ENCODE measurements around the gene NFKB2. TPM values are rescaled to one million over a fixed set of nuclear protein-coding genes. Genes with fewer than 3 reads are reported as not detected.
A peak's percentile ranks its signal among the peaks of the same experiment; 100 is the strongest.

The NFKB2 gene
- 11.0 TPM for total RNA-seq

DNA sequence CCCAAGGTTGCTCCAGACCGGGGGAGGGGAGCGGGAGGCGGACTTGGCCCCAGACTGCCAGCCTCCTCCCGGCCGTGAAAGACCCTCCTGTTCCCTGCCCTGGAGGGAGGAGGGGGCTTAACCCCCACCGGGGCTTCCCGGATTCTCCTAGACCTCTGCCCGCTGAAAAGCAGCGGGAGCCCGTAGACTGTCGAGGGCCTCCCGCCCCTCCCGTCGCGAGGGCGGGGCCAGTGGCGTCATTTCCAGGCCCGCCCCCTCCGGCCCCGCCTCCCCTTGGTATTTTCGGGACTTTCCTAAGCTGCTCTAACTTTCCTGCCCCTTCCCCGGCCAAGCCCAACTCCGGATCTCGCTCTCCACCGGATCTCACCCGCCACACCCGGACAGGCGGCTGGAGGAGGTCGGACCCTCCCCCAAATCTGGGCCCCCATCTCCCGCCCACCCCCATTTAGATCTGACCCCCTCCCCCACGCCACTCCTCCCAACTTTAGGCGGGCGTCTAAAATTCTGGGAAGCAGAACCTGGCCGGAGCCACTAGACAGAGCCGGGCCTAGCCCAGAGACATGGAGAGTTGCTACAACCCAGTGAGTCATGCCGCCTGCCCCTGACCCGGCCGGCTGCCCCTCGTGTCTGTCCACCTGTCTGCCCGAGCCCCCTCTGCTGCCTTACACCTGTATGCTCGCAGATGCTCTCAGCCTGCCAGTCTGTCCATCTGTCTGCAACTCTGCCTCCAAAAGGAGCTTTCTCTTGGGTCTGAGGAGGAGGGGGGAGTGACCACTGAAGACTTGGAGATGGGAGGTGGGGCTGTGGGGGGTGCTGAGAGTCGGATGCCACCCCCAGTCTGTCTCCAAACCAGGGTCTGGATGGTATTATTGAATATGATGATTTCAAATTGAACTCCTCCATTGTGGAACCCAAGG lies at the start of gene NFKB2:
Gene NFKB2 (plus strand): TSS at position 306 of the 917 bp plus-strand sequence. CDS start 255 bp downstream, at position 561.
- peak within 1 kb of the TSS; percentile 97 for H3K27ac ChIP-seq (ENCODE audit: low read depth, low read length)
- peak within 1 kb of the TSS; percentile 93 to 98 (median 94) for H3K4me3 ChIP-seq (ENCODE audit: low read length in 3 of 3)
- peaks cover 13 to 21% (median 13%) of the 10 kb centered on the region in 3 donors for H3K36me3 ChIP-seq (ENCODE audit: control insufficient read depth in 3 of 3, insufficient read depth in 3 of 3, low read length in 3 of 3)
- H3K9me3 ChIP-seq (ENCODE audit: control insufficient read depth in 3 of 3, low read length in 3 of 3), result no peaks in the 10 kb centered on the region
- peaks cover 26 to 44% (median 33%) of the 10 kb centered on the region in 3 donors for H3K4me1 ChIP-seq (ENCODE audit: control insufficient read depth in 3 of 3, insufficient read depth in 3 of 3, low read length in 3 of 3)
- H3K9ac ChIP-seq (ENCODE audit: low read depth in 1 of 3, low read length in 3 of 3), result peak within 1 kb of the TSS; percentile 82 to 94 (median 83)
- H3K27me3 ChIP-seq (ENCODE audit: control insufficient read depth in 3 of 3, insufficient read depth in 3 of 3, low read length in 3 of 3), result no peaks in the 10 kb centered on the region

DNA sequence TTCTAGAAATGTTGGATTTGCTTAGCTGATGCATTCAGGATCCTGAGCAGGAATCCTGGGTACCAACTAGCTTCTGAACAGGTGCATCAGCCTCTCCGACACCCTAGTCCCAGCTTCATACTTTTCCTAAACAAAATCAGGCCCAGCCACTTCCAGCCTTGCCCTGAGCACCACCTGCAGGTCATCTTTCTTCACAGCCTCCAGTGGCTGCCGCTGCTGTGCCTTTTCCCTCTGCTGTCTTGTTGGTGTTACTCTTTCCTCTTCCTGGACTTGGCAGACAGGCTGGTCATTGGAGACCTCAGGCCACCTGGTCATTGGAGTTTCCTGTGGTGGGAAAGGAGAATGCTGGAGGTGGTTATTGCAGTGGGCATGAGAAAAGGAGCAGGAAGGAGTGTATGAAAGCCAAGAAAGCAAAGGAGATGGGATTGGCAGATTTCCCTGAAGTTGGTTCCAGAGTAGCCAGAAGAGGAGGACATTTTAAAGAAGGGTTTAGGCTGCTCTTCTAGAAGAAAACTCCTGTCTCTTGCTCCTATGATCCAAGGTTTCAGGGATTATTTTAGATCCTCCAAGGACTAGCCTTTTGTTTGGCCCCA lies 48.2 kb upstream of the NFKB2 start:
- Histone ChIP-seq H3K27me3 (ENCODE audit: control insufficient read depth in 3 of 3, insufficient read depth in 3 of 3, low read length in 3 of 3) (no peaks in the 10 kb centered on the region), H3K4me1 (ENCODE audit: control insufficient read depth in 3 of 3, insufficient read depth in 3 of 3, low read length in 3 of 3) (peaks cover 5 to 9% (median 6%) of the 10 kb centered on the region in 3 donors), H3K9me3 (ENCODE audit: control insufficient read depth in 3 of 3, low read length in 3 of 3) (no peaks in the 10 kb centered on the region), H3K4me3 (ENCODE audit: low read length in 3 of 3) (no peak overlapping the region), H3K9ac (ENCODE audit: low read depth in 1 of 3, low read length in 3 of 3) (no peak overlapping the region), H3K36me3 (ENCODE audit: control insufficient read depth in 3 of 3, insufficient read depth in 3 of 3, low read length in 3 of 3) (peaks cover 13 to 23% (median 22%) of the 10 kb centered on the region in 3 donors), H3K27ac (ENCODE audit: low read depth, low read length) (peak overlapping the region; percentile 20)

DNA sequence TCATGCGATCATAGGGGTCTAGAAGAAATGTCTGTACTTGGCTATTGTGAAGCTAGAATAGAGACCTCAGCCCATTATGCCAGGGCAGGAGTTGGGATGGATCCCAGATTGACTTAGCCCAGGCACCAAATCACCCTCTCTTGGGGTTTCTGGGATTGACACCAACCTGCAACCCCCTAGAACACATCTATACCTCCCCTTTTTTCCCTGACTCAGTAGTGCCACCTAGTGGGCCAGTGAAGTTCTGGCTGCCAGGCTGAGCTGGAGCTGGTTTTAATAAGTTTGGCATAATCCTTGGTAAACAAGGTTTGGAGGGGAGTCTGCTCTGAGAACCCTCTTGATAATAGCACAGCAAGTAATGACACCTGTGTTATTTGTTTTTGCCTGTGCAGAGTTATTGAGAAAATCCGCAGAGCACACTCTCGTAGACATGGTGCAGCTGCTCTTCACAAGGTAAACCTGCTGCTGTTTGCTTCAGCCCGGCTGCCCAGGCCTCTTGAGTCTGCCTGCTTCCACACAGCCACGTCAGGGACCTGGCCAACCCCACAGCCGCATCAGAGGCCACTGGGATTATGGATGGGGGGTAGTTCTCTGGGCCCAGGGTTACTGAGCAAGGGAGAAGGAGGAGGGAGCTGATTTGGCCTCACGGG lies 43.3 kb upstream of the NFKB2 start:
- H3K27me3 ChIP-seq (ENCODE audit: control insufficient read depth in 3 of 3, insufficient read depth in 3 of 3, low read length in 3 of 3), result no peaks in the 10 kb centered on the region
- peaks cover 4 to 6% (median 5%) of the 10 kb centered on the region in 3 donors for H3K4me1 ChIP-seq (ENCODE audit: control insufficient read depth in 3 of 3, insufficient read depth in 3 of 3, low read length in 3 of 3)
- H3K9ac ChIP-seq (ENCODE audit: low read depth in 1 of 3, low read length in 3 of 3), result no peak overlapping the region
- H3K4me3 ChIP-seq (ENCODE audit: low read length in 3 of 3), result no peak overlapping the region
- no peaks in the 10 kb centered on the region for H3K9me3 ChIP-seq (ENCODE audit: control insufficient read depth in 3 of 3, low read length in 3 of 3)
- H3K27ac ChIP-seq (ENCODE audit: low read depth, low read length), result no peak overlapping the region
- peaks cover 44 to 53% (median 49%) of the 10 kb centered on the region in 3 donors for H3K36me3 ChIP-seq (ENCODE audit: control insufficient read depth in 3 of 3, insufficient read depth in 3 of 3, low read length in 3 of 3)

DNA sequence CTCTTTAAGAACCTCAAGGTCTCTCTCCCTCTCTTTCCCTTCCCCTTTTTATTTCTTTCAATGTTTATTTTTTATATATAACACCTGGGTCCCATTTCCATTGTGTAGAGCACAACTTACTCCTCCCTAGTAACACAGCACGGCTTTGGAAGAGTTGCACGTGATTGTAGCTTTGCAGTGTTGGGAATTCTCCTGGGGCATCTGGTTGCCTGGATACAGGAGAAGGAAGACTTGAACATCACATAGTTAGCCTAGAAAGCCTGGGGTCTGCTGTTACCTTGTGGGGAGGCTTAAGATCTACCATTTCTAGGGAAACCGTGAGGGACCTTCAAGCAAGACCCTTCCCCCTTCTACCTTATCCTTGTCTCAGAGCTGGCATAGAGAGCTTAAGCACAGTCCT lies 41.1 kb upstream of the NFKB2 start:
- H3K9ac ChIP-seq (ENCODE audit: low read depth in 1 of 3, low read length in 3 of 3), result no peak overlapping the region
- no peaks in the 10 kb centered on the region for H3K9me3 ChIP-seq (ENCODE audit: control insufficient read depth in 3 of 3, low read length in 3 of 3)
- H3K27ac ChIP-seq (ENCODE audit: low read depth, low read length), result no peak overlapping the region
- H3K4me3 ChIP-seq (ENCODE audit: low read length in 3 of 3), result no peak overlapping the region
- H3K4me1 ChIP-seq (ENCODE audit: control insufficient read depth in 3 of 3, insufficient read depth in 3 of 3, low read length in 3 of 3), result no peaks in the 10 kb centered on the region
- H3K27me3 ChIP-seq (ENCODE audit: control insufficient read depth in 3 of 3, insufficient read depth in 3 of 3, low read length in 3 of 3), result no peaks in the 10 kb centered on the region
- H3K36me3 ChIP-seq (ENCODE audit: control insufficient read depth in 3 of 3, insufficient read depth in 3 of 3, low read length in 3 of 3), result peaks cover 63 to 76% (median 70%) of the 10 kb centered on the region in 3 donors

DNA sequence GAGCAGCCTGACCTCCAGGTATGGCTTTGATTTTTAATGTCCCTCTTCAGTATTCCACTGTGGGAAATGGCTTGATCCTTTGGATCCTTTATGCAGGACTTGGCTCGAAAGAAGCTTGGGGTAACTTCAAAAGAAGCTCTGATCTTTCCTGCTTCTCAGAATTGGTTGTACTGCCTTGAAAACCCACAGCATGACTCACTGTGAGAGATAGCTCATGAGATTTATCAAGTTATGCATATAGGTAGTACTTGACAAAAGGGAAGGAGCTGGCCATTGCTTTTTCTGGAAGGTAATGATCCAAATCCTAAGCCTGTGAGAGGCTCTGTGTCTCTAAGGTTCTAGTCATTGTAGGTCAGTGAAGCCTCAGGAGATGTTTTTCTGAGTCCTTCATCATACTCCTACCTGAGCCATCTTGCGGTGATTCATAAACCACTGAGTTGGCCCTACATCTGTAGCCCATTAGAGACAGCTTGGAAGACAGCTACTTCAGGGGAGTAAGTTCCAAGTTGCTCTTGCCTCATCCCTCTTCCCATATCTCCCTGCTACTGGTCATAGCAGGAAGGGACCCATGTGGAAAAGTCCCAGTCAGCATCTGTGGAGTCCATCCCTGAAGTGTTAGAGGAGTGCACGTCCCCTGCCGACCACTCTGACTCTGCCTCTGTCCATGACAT lies 36.7 kb upstream of the NFKB2 start:
- Histone ChIP-seq H3K9me3 (ENCODE audit: control insufficient read depth in 3 of 3, low read length in 3 of 3) (no peaks in the 10 kb centered on the region), H3K27ac (ENCODE audit: low read depth, low read length) (no peak overlapping the region), H3K4me1 (ENCODE audit: control insufficient read depth in 3 of 3, insufficient read depth in 3 of 3, low read length in 3 of 3) (no peaks in the 10 kb centered on the region), H3K9ac (ENCODE audit: low read depth in 1 of 3, low read length in 3 of 3) (no peak overlapping the region), H3K27me3 (ENCODE audit: control insufficient read depth in 3 of 3, insufficient read depth in 3 of 3, low read length in 3 of 3) (no peaks in the 10 kb centered on the region), H3K36me3 (ENCODE audit: control insufficient read depth in 3 of 3, insufficient read depth in 3 of 3, low read length in 3 of 3) (peaks cover 75 to 83% (median 76%) of the 10 kb centered on the region in 3 donors), H3K4me3 (ENCODE audit: low read length in 3 of 3) (no peak overlapping the region)

DNA sequence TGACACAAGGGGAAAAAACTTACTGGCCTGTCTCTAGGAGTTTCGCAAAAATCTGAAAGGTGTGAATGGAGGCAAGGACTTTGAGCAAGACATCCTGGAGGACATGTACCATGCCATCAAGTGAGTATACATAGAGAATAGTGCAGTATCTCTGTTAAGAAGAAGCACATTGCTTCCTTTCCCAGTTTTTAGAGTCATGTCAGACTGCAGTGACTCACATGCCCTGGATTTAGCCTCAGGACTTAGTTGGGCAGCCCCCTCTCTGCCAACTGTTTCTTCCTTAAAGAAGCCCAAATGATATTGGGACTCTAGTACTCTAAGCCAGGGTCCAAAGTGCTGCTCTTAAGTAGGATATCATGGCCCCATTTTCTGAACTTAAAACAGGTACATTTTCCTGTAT lies 28.1 kb upstream of the NFKB2 start:
- H3K4me3 ChIP-seq (ENCODE audit: low read length in 3 of 3), result no peak overlapping the region
- peaks cover 86 to 89% (median 87%) of the 10 kb centered on the region in 3 donors for H3K36me3 ChIP-seq (ENCODE audit: control insufficient read depth in 3 of 3, insufficient read depth in 3 of 3, low read length in 3 of 3)
- no peaks in the 10 kb centered on the region for H3K4me1 ChIP-seq (ENCODE audit: control insufficient read depth in 3 of 3, insufficient read depth in 3 of 3, low read length in 3 of 3)
- no peaks in the 10 kb centered on the region for H3K27me3 ChIP-seq (ENCODE audit: control insufficient read depth in 3 of 3, insufficient read depth in 3 of 3, low read length in 3 of 3)
- peaks cover 0 to 5% (median 0%) of the 10 kb centered on the region in 3 donors for H3K9me3 ChIP-seq (ENCODE audit: control insufficient read depth in 3 of 3, low read length in 3 of 3)
- no peak overlapping the region for H3K27ac ChIP-seq (ENCODE audit: low read depth, low read length)
- H3K9ac ChIP-seq (ENCODE audit: low read depth in 1 of 3, low read length in 3 of 3), result no peak overlapping the region

DNA sequence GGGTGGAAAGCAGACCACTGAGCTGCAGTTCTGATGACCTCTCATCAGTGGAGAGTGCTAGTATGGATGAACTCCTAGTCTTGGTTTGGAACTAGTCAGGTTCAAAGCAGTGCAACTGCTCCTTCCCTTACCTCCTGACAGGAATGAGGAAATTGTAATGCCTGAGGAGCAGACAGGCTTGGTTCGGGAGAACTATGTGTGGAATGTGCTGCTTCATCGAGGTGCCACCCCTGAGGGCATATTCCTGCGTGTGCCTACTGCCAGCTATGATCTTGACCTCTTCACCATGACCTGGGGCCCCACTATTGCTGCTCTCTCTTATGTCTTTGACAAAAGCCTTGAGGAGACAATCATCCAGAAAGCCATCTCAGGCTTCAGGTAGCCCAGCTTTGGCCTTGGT lies 27.4 kb upstream of the NFKB2 start:
- Histone ChIP-seq H3K27ac (ENCODE audit: low read depth, low read length) (no peak overlapping the region), H3K36me3 (ENCODE audit: control insufficient read depth in 3 of 3, insufficient read depth in 3 of 3, low read length in 3 of 3) (peaks cover 82 to 88% (median 85%) of the 10 kb centered on the region in 3 donors), H3K27me3 (ENCODE audit: control insufficient read depth in 3 of 3, insufficient read depth in 3 of 3, low read length in 3 of 3) (no peaks in the 10 kb centered on the region), H3K4me1 (ENCODE audit: control insufficient read depth in 3 of 3, insufficient read depth in 3 of 3, low read length in 3 of 3) (no peaks in the 10 kb centered on the region), H3K4me3 (ENCODE audit: low read length in 3 of 3) (no peak overlapping the region), H3K9ac (ENCODE audit: low read depth in 1 of 3, low read length in 3 of 3) (no peak overlapping the region), H3K9me3 (ENCODE audit: control insufficient read depth in 3 of 3, low read length in 3 of 3) (peaks cover 0 to 5% (median 0%) of the 10 kb centered on the region in 3 donors)

DNA sequence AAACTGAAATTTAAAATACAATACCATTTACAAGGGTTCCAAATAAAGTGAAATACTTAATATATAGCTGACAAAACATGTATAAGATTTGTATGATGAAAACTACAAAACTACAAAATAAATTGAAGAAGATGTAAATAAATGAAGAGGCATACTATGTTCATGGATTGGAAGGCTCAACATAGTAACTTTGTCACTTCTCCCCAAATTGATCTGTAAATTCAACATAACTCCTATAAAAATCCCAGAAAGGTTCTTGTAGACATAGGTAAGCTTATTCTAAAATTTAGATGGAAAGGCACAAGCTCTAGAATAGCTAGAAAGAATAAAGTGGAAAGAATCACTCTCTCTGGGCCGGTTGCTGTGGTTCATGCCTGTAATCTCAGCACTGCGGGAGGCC lies 24.2 kb upstream of the NFKB2 start:
- H3K9me3 ChIP-seq (ENCODE audit: control insufficient read depth in 3 of 3, low read length in 3 of 3), result peaks cover 0 to 5% (median 0%) of the 10 kb centered on the region in 3 donors
- peaks cover 77 to 87% (median 79%) of the 10 kb centered on the region in 3 donors for H3K36me3 ChIP-seq (ENCODE audit: control insufficient read depth in 3 of 3, insufficient read depth in 3 of 3, low read length in 3 of 3)
- no peaks in the 10 kb centered on the region for H3K4me1 ChIP-seq (ENCODE audit: control insufficient read depth in 3 of 3, insufficient read depth in 3 of 3, low read length in 3 of 3)
- no peak overlapping the region for H3K9ac ChIP-seq (ENCODE audit: low read depth in 1 of 3, low read length in 3 of 3)
- H3K4me3 ChIP-seq (ENCODE audit: low read length in 3 of 3), result no peak overlapping the region
- H3K27me3 ChIP-seq (ENCODE audit: control insufficient read depth in 3 of 3, insufficient read depth in 3 of 3, low read length in 3 of 3), result no peaks in the 10 kb centered on the region
- no peak overlapping the region for H3K27ac ChIP-seq (ENCODE audit: low read depth, low read length)

DNA sequence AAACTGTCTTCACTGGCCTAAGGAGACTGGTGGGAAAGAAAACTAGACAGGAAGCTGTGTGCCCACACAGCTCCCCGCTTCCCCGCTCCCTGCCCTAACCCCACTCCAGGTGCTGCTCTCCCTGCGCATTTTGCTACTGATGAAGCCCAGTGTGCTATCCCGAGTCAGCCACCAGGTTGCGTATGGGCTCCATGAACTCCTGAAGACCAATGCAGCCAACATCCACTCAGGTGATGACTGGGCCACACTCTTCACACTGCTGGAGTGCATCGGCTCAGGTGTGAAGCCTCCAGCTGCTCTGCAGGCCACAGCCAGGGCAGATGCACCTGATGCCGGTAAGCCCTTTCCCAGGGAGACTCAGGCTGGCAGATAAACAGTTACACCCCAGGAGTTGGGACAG lies 20.3 kb upstream of the NFKB2 start:
- H3K27me3 ChIP-seq (ENCODE audit: control insufficient read depth in 3 of 3, insufficient read depth in 3 of 3, low read length in 3 of 3), result no peaks in the 10 kb centered on the region
- no peak overlapping the region for H3K9ac ChIP-seq (ENCODE audit: low read depth in 1 of 3, low read length in 3 of 3)

More for the DNA sequence above, 20.3 kb upstream of the NFKB2 start:
- Histone ChIP-seq H3K27ac (ENCODE audit: low read depth, low read length) (no peak overlapping the region), H3K36me3 (ENCODE audit: control insufficient read depth in 3 of 3, insufficient read depth in 3 of 3, low read length in 3 of 3) (peaks cover 67 to 77% (median 71%) of the 10 kb centered on the region in 3 donors), H3K4me3 (ENCODE audit: low read length in 3 of 3) (no peak overlapping the region), H3K9me3 (ENCODE audit: control insufficient read depth in 3 of 3, low read length in 3 of 3) (peaks cover 0 to 5% (median 0%) of the 10 kb centered on the region in 3 donors), H3K4me1 (ENCODE audit: control insufficient read depth in 3 of 3, insufficient read depth in 3 of 3, low read length in 3 of 3) (no peaks in the 10 kb centered on the region)

Measured in skeletal muscle tissue (tissue), 4 donors.